OCI-LY7 (cell line): ENCODE measurements around the gene MYMK.

Source experiments
- EZH2phosphoT487 ChIP-seq: fragments of 200-600 bp; sonication (generic); IDR thresholded peaks from 2 replicates; pipeline ENCODE4 v1.6.1; 2018; ENCODE audit warnings: low read depth, borderline replicate concordance, mild to moderate bottlenecking, mixed run types, antibody characterized with exemption, low read length, moderate library complexity, mixed read lengths
- TF ChIP-seq, protein P1 (sequence below): fragments of 200-600 bp; sonication (generic); conservative IDR thresholded peaks from 2 replicates; pipeline ENCODE4 v1.5.1; 2014; ENCODE audit warnings: mild to moderate bottlenecking, antibody characterized with exemption, low read length, moderate library complexity, mixed read lengths

GRCh38 chr9:133525677-133526076 lies 918 bp upstream of the MYMK start:
- TF ChIP-seq, protein P1, sequence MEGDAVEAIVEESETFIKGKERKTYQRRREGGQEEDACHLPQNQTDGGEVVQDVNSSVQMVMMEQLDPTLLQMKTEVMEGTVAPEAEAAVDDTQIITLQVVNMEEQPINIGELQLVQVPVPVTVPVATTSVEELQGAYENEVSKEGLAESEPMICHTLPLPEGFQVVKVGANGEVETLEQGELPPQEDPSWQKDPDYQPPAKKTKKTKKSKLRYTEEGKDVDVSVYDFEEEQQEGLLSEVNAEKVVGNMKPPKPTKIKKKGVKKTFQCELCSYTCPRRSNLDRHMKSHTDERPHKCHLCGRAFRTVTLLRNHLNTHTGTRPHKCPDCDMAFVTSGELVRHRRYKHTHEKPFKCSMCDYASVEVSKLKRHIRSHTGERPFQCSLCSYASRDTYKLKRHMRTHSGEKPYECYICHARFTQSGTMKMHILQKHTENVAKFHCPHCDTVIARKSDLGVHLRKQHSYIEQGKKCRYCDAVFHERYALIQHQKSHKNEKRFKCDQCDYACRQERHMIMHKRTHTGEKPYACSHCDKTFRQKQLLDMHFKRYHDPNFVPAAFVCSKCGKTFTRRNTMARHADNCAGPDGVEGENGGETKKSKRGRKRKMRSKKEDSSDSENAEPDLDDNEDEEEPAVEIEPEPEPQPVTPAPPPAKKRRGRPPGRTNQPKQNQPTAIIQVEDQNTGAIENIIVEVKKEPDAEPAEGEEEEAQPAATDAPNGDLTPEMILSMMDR = no peak
- no peak for TF ChIP-seq EZH2phosphoT487
